Fibroblast of the aortic adventitia (primary cell): ENCODE data around the gene DPM3. TPM values are rescaled to one million over a fixed set of nuclear protein-coding genes. Genes with fewer than 3 reads are reported as not detected.

Experiments used
- DNase-seq: peaks from one replicate; pipeline ENCODE4 v3.0.0-alpha.2; 2010; ENCODE audit warnings: low read depth
- H3K4me3 ChIP-seq: 2 replicates; pipeline ENCODE4 v1.5.1; 2011; ENCODE audit warnings: low read depth, mild to moderate bottlenecking, control low read depth, low read length, moderate library complexity
- total RNA-seq: library from RNA; depleted of rRNA; stranded (reverse); fragments of >200 nt; gene quantifications from 2 replicates; pipeline ENCODE4 v1.2.3, GENCODE V29; 2012; ENCODE audit warnings: low replicate concordance
- TF ChIP-seq, protein P1 (sequence below): IDR thresholded peaks from 2 replicates; pipeline ENCODE4 v1.5.1; 2011; ENCODE audit warnings: mild to moderate bottlenecking, low read length, control low read depth, inconsistent platforms; ENCODE audit not compliant: insufficient read depth

DPM3 gene
- total RNA-seq, 1 donor, result 26.1 TPM

- H3K4me3 ChIP-seq, result peak overlapping the region; percentile 92
- DNase-seq, result no peak
- TF ChIP-seq, protein P1, sequence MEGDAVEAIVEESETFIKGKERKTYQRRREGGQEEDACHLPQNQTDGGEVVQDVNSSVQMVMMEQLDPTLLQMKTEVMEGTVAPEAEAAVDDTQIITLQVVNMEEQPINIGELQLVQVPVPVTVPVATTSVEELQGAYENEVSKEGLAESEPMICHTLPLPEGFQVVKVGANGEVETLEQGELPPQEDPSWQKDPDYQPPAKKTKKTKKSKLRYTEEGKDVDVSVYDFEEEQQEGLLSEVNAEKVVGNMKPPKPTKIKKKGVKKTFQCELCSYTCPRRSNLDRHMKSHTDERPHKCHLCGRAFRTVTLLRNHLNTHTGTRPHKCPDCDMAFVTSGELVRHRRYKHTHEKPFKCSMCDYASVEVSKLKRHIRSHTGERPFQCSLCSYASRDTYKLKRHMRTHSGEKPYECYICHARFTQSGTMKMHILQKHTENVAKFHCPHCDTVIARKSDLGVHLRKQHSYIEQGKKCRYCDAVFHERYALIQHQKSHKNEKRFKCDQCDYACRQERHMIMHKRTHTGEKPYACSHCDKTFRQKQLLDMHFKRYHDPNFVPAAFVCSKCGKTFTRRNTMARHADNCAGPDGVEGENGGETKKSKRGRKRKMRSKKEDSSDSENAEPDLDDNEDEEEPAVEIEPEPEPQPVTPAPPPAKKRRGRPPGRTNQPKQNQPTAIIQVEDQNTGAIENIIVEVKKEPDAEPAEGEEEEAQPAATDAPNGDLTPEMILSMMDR, result no peak
Observed at GRCh38 chr1:155134322-155134721, 6.0 kb downstream of the DPM3 start.

DNA sequence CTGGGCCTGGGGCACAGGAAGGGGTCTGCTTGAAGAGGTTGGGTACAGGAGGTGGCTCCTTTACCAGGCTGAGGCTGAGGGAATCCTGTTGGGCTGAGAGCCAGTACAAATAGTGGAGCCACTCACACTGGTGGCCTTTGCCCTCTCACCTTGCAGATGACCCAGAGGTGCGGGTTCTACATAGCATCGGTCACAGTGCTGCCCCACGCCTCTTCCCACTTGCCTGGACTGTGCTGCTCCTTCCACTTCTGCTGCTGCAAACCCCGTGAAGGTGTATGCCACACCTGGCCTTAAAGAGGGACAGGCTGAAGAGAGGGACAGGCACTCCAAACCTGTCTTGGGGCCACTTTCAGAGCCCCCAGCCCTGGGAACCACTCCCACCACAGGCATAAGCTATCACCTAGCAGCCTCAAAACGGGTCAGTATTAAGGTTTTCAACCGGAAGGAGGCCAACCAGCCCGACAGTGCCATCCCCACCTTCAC lies 6.5 kb downstream of the DPM3 start:
- DNase-seq, result no peak
- TF ChIP-seq, protein P1, result no peak
- no peak overlapping the region for H3K4me3 ChIP-seq

- TF ChIP-seq, protein P1, result no peak
- DNase-seq, result no peak
- no peak overlapping the region for H3K4me3 ChIP-seq
Observed at GRCh38 chr1:155131856-155132255, 8.5 kb downstream of the DPM3 start.

DNA sequence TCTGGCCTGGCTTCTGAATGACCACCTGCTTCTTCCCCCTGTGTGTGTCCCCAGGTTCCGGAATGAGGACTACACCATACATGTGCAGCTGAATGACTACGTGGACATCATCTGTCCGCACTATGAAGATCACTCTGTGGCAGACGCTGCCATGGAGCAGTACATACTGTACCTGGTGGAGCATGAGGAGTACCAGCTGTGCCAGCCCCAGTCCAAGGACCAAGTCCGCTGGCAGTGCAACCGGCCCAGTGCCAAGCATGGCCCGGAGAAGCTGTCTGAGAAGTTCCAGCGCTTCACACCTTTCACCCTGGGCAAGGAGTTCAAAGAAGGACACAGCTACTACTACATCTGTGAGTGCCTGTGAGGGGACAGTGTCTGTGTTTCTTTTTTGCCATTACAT lies 9.0 kb downstream of the DPM3 start:
- no peak overlapping the region for H3K4me3 ChIP-seq
- TF ChIP-seq, protein P1, result no peak
- DNase-seq, result no peak

DNA sequence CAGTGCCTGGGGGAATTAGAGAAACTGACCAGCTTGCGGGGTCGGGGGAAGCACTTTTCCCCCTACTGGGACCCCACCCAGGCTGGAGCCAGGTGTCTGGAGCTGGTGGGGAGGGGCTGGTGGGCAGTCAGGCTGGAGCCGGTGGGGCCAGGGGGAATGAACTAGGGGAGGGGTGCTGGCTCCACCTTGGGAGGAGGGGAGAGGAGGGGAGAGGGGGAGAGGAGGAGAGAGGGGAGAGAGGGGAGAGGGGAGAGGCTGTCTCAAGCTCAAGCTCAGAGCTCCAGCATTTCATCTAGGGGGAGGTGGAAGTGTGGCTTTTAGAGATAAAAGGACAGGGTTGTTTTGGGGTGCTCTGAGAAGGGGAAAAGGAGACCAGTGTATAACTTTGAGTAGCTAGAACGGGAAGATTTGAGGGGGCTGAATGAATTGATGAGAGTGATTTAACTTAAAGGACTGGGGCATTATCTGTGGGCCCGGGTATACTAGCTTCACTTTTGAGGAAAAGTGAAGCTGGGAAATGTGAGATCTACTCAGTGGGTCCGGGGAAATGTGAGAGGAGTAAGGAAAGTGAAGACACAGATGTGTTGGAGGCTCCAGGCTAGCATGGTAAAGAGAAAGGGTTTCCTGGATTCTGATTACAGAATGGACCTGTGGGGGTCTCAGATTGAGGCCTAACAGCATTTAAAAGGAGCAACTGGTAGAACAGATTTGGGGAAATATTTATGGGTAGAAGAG lies 9.9 kb downstream of the DPM3 start:
- TF ChIP-seq, protein P1, result no peak
- DNase-seq, result no peak
- H3K4me3 ChIP-seq, result no peak overlapping the region

GRCh38 chr1:155128755-155129473 lies 11.4 kb downstream of the DPM3 start:
- H3K4me3 ChIP-seq, result no peak overlapping the region
- no peak for DNase-seq
- TF ChIP-seq, protein P1, result no peak
